Activated B cell treated with CpG ODN at 0.5 μM for 24 hours (primary cell): ENCODE results near the gene PMS1. TPM values are rescaled to one million over a fixed set of nuclear protein-coding genes. Genes with fewer than 3 reads are reported as not detected.

Source experiments
- ATAC-seq: fragments of 200-7000 bp; cut with Tn5 transposase; one replicate; pipeline ENCODE4 v1.10.0; 2021; ENCODE audit warnings: low read depth, mild to moderate bottlenecking, moderate library complexity
- CTCF ChIA-PET: fragments of 350-600 bp; sonication (Branson Sonifier 250); formaldehyde crosslinking; loops from one replicate; lab custom pipeline; 2021; ENCODE audit warnings: antibody characterized with exemption; lab: Charles Lee
- POLR2A ChIA-PET: fragments of 350-600 bp; sonication (Branson Sonifier 250); formaldehyde crosslinking; loops from one replicate; lab custom pipeline; 2021; ENCODE audit warnings: antibody characterized with exemption; lab: Charles Lee
- DNase-seq: peaks from one replicate; pipeline ENCODE4 v3.0.0; 2022
- H3K27ac Mint-ChIP-seq: one replicate; pipeline ENCODE4 v1.8.0; 2020; ENCODE audit warnings: mixed read lengths
- H3K27me3 Mint-ChIP-seq: one replicate; pipeline ENCODE4 v1.8.0; 2021; ENCODE audit warnings: mixed read lengths
- H3K36me3 Mint-ChIP-seq: one replicate; pipeline ENCODE4 v1.8.0; 2021; ENCODE audit warnings: low read depth, mixed read lengths
- H3K4me1 Mint-ChIP-seq: one replicate; pipeline ENCODE4 v1.8.0; 2021; ENCODE audit warnings: mixed read lengths
- H3K4me3 Mint-ChIP-seq: one replicate; pipeline ENCODE4 v1.8.0; 2020; ENCODE audit warnings: mild to moderate bottlenecking, mixed read lengths
- H3K9me3 Mint-ChIP-seq: one replicate; pipeline ENCODE4 v1.8.0; 2020; ENCODE audit warnings: mixed read lengths
- intact Hi-C: fragments of 100-400 bp; cut with micrococcal nuclease; formaldehyde crosslinking; loops from one replicate; pipeline ENCODE4 v1.15.1; 2024
- total RNA-seq: library from RNA; stranded (reverse); gene quantifications from 2 replicates; pipeline ENCODE4 v1.2.3, GENCODE V29; 2022
- TF ChIP-seq, protein P1 (sequence below): fragments of 200-600 bp; IDR thresholded peaks from one replicate; pipeline ENCODE4 v1.8.0; 2022; ENCODE audit warnings: antibody characterized with exemption, mild to moderate bottlenecking

PMS1 gene
- total RNA-seq, 1 donor from 2014 or later: 39.0 TPM

DNA sequence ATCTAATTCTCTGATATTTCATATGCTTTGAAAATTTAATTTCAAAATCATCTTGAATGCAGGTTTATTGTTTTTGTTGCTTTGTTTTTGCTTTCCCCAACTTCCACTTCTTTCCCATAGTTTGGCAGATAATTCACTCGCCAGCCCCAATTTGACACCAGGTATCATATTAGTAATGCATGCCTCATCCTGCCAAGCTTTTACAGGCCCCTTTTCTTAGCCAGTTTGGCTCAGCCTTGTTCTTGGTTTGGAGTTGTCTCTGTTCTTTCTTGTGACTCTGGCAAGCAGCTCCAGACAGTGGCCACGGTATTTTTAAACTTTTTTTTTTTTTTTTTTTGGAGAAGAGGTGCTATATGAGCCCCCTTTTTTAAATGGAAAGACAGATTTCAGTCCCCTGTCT, 65.3 kb downstream of the PMS1 start:
- ChIA-PET POLR2A (no interaction called here), CTCF (no interaction called here)
- no peak for DNase-seq
- Mint-ChIP-seq H3K4me1 (no peaks in the 10 kb centered on the region), H3K9me3 (no peaks in the 10 kb centered on the region), H3K27ac (no peak overlapping the region), H3K27me3 (no peaks in the 10 kb centered on the region), H3K4me3 (no peak overlapping the region), H3K36me3 (peaks cover 60% of the 10 kb centered on the region)
- intact Hi-C loops: no loop called here
- TF ChIP-seq, protein P1, sequence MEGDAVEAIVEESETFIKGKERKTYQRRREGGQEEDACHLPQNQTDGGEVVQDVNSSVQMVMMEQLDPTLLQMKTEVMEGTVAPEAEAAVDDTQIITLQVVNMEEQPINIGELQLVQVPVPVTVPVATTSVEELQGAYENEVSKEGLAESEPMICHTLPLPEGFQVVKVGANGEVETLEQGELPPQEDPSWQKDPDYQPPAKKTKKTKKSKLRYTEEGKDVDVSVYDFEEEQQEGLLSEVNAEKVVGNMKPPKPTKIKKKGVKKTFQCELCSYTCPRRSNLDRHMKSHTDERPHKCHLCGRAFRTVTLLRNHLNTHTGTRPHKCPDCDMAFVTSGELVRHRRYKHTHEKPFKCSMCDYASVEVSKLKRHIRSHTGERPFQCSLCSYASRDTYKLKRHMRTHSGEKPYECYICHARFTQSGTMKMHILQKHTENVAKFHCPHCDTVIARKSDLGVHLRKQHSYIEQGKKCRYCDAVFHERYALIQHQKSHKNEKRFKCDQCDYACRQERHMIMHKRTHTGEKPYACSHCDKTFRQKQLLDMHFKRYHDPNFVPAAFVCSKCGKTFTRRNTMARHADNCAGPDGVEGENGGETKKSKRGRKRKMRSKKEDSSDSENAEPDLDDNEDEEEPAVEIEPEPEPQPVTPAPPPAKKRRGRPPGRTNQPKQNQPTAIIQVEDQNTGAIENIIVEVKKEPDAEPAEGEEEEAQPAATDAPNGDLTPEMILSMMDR: no peak
- no peak for ATAC-seq

DNA sequence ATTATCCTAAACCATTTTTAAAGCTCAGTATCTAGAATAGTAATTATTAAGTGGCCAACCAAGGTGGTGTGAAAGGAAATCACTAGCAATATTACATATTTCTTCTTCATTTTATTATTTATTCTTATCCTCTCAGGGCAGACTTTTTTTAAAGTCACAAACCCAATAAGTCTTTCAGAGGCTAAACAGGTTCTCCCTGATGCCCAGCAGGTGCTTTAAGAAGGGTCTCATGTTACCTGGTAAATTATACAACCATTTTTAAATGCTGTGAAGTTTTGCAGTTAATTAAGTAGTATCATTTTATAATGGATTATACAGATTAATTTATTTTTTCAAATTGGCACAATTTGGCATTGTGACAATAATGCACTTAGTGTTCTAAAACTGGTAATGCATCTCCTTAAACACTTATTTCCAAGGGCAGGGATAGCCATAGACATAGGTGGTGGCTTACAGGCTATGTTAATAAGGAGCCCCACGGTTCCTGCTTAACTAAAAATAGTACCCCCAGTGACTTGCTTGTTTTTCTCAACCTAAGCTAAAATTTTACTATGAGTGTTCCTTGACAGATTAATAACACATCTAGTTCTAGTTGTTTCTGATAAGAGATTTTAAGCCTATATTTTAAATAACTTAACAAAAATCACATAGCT, 67.0 kb downstream of the PMS1 start:
- H3K27me3 Mint-ChIP-seq: no peaks in the 10 kb centered on the region
- ChIA-PET POLR2A (no interaction called here), CTCF (no interaction called here)
- TF ChIP-seq, protein P1: no peak
- H3K27ac Mint-ChIP-seq: no peak overlapping the region
- peaks cover 60% of the 10 kb centered on the region for H3K36me3 Mint-ChIP-seq
- H3K4me3 Mint-ChIP-seq: no peak overlapping the region
- no peak for DNase-seq
- H3K9me3 Mint-ChIP-seq: no peaks in the 10 kb centered on the region
- no peak for ATAC-seq
- intact Hi-C loops: no loop called here
- no peaks in the 10 kb centered on the region for H3K4me1 Mint-ChIP-seq

DNA sequence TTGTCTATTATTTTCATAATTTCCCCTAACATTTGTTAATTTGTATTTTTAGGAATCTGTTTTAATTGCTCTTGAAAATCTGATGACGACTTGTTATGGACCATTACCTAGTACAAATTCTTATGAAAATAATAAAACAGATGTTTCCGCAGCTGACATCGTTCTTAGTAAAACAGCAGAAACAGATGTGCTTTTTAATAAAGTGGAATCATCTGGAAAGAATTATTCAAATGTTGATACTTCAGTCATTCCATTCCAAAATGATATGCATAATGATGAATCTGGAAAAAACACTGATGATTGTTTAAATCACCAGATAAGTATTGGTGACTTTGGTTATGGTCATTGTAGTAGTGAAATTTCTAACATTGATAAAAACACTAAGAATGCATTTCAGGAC, 69.9 kb downstream of the PMS1 start:
- no peak for DNase-seq
- Mint-ChIP-seq H3K27ac (no peak overlapping the region), H3K4me3 (no peak overlapping the region), H3K27me3 (no peaks in the 10 kb centered on the region), H3K4me1 (no peaks in the 10 kb centered on the region), H3K9me3 (no peaks in the 10 kb centered on the region), H3K36me3 (peaks cover 45% of the 10 kb centered on the region)
- intact Hi-C loops: no loop called here
- CTCF ChIA-PET: no interaction called here
- POLR2A ChIA-PET: no interaction called here
- no peak for ATAC-seq
- TF ChIP-seq, protein P1: no peak

DNA sequence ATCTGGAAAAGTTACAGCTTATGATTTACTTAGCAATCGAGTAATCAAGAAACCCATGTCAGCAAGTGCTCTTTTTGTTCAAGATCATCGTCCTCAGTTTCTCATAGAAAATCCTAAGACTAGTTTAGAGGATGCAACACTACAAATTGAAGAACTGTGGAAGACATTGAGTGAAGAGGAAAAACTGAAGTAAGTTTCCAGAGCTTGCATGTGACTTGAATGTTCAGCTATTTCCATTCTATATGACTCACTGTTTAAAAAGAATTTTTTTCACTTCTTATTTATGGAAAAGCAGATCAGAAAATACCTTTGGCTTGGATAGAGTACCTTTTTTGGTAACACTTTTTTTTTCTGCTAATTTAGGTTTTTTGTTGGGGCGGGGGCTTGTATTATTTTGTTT, 70.7 kb downstream of the PMS1 start:
- no peaks in the 10 kb centered on the region for H3K4me1 Mint-ChIP-seq
- intact Hi-C loops: no loop called here

DNA sequence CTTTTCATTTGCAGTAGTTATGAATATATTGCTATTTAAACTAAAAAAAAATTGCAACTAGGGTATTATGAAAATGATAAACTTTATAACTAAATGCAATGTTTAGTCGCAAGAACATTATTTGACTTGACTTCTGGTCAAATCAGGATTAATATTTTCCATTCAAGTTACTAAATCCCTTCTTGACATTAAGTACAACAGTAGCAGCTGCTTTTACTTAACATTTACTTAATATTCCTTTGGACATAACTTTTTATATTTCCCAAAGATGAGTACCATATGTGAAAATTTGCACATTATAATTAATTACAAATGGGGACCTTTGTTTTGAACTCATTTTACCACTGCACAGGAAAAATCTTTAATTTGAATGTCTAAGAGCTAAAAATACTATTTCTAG, 74.0 kb downstream of the PMS1 start:
- Mint-ChIP-seq H3K36me3 (peaks cover 36% of the 10 kb centered on the region), H3K27me3 (no peaks in the 10 kb centered on the region), H3K4me1 (no peaks in the 10 kb centered on the region), H3K27ac (no peak overlapping the region), H3K4me3 (no peak overlapping the region), H3K9me3 (peaks cover 4% of the 10 kb centered on the region)
- ATAC-seq (no peak), DNase-seq (no peak)
- TF ChIP-seq, protein P1: no peak
- intact Hi-C loops: no loop called here
- POLR2A ChIA-PET: no interaction called here
- CTCF ChIA-PET: no interaction called here

More for the DNA sequence above, 70.7 kb downstream of the PMS1 start:
- H3K27ac Mint-ChIP-seq: no peak overlapping the region
- no peak for ATAC-seq
- peaks cover 40% of the 10 kb centered on the region for H3K36me3 Mint-ChIP-seq
- TF ChIP-seq, protein P1: no peak
- H3K27me3 Mint-ChIP-seq: no peaks in the 10 kb centered on the region
- no peak overlapping the region for H3K4me3 Mint-ChIP-seq
- no peaks in the 10 kb centered on the region for H3K9me3 Mint-ChIP-seq
- ChIA-PET CTCF (no interaction called here), POLR2A (no interaction called here)
- DNase-seq: no peak
